H9 (cell line): ENCODE results near the gene CLEC1B. TPM values are rescaled to one million over a fixed set of nuclear protein-coding genes. Genes with fewer than 3 reads are reported as not detected.
"Not testable (repeated sequence)": the region's sequence is repeated elsewhere in the genome, so short reads cannot be mapped to it uniquely, and the experiment has no call there.

ENCODE experiments used
- DNase-seq: peaks from one replicate; pipeline ENCODE4 v3.0.0-alpha.2; 2017
- H2AFZ ChIP-seq: one replicate; pipeline ENCODE4 v1.6.1; 2013; ENCODE audit warnings: mild to moderate bottlenecking, low read length, control low read depth, moderate library complexity
- H2AK5ac ChIP-seq: 2 replicates; pipeline ENCODE4 v1.6.1; 2013; ENCODE audit warnings: low read length, control low read depth, mixed read lengths; ENCODE audit not compliant: insufficient read length
- H2BK120ac ChIP-seq: one replicate; pipeline ENCODE4 v1.6.1; 2013; ENCODE audit warnings: low read depth, mild to moderate bottlenecking, low read length, control low read depth, inconsistent platforms; ENCODE audit not compliant: poor library complexity, severe bottlenecking
- H2BK12ac ChIP-seq: 2 replicates; pipeline ENCODE4 v1.6.1; 2013; ENCODE audit warnings: low read length, control low read depth, mixed read lengths, low read depth; ENCODE audit not compliant: insufficient read length
- H2BK15ac ChIP-seq: 2 replicates; pipeline ENCODE4 v1.6.1; 2013; ENCODE audit warnings: low read depth, low read length, control low read depth
- H2BK20ac ChIP-seq: one replicate; pipeline ENCODE4 v1.6.1; 2013; ENCODE audit warnings: low read depth, mild to moderate bottlenecking, low read length, control low read depth, inconsistent platforms; ENCODE audit not compliant: poor library complexity, severe bottlenecking
- H2BK5ac ChIP-seq: 2 replicates; pipeline ENCODE4 v1.6.1; 2013; ENCODE audit warnings: low read length, control low read depth, mixed read lengths; ENCODE audit not compliant: insufficient read length
- H3K14ac ChIP-seq: 2 replicates; pipeline ENCODE4 v1.6.1; 2013; ENCODE audit warnings: low read length, control low read depth; ENCODE audit not compliant: insufficient read depth
- H3K18ac ChIP-seq: 2 replicates; pipeline ENCODE4 v1.6.1; 2013; ENCODE audit warnings: low read depth, mild to moderate bottlenecking, mixed read lengths, low read length, control low read depth; ENCODE audit not compliant: insufficient read length
- H3K23ac ChIP-seq: 2 replicates; pipeline ENCODE4 v1.6.1; 2013; ENCODE audit warnings: low read length, control low read depth, mixed read lengths, low read depth; ENCODE audit not compliant: insufficient read length
- H3K23me2 ChIP-seq: 2 replicates; pipeline ENCODE4 v1.6.1; 2013; ENCODE audit warnings: low read depth, mild to moderate bottlenecking, mixed read lengths, low read length, control low read depth; ENCODE audit not compliant: insufficient read length, poor library complexity, severe bottlenecking
- H3K27ac ChIP-seq: 2 replicates; pipeline ENCODE4 v1.5.1; 2013; ENCODE audit warnings: low read length, control low read depth, mixed read lengths, low read depth; ENCODE audit not compliant: insufficient read length
- H3K27me3 ChIP-seq: 2 replicates; pipeline ENCODE4 v1.6.1; 2013; ENCODE audit warnings: low read length, control low read depth, inconsistent platforms; ENCODE audit not compliant: insufficient read depth
- H3K4ac ChIP-seq: 2 replicates; pipeline ENCODE4 v1.6.1; 2013; ENCODE audit warnings: low read depth, mild to moderate bottlenecking, control low read depth, inconsistent platforms, low read length, moderate library complexity
- H3K4me1 ChIP-seq: 2 replicates; pipeline ENCODE4 v1.6.1; 2013; ENCODE audit warnings: low read length, control low read depth, inconsistent platforms; ENCODE audit not compliant: insufficient read depth
- H3K4me2 ChIP-seq: 2 replicates; pipeline ENCODE4 v1.6.1; 2013; ENCODE audit warnings: low read length, control low read depth, mixed read lengths; ENCODE audit not compliant: insufficient read length, insufficient read depth
- H3K56ac ChIP-seq: 2 replicates; pipeline ENCODE4 v1.6.1; 2013; ENCODE audit warnings: low read depth, mild to moderate bottlenecking, mixed read lengths, low read length, control low read depth; ENCODE audit not compliant: insufficient read length
- H3K79me1 ChIP-seq: 2 replicates; pipeline ENCODE4 v1.6.1; 2013; ENCODE audit warnings: low read depth, mild to moderate bottlenecking, moderate library complexity, low read length, control low read depth, inconsistent platforms; ENCODE audit not compliant: insufficient read depth, poor library complexity, severe bottlenecking
- H3K79me2 ChIP-seq: 2 replicates; pipeline ENCODE4 v1.6.1; 2013; ENCODE audit warnings: low read length, control low read depth, inconsistent platforms; ENCODE audit not compliant: insufficient read depth
- H3K9ac ChIP-seq: 2 replicates; pipeline ENCODE4 v1.6.1; 2013; ENCODE audit warnings: low read length, control low read depth, mixed read lengths; ENCODE audit not compliant: insufficient read length; ENCODE audit errors: extremely low read depth
- H3K9me3 ChIP-seq: one replicate; pipeline ENCODE4 v1.6.1; 2013; ENCODE audit warnings: low read depth, low read length, inconsistent platforms; ENCODE audit not compliant: control insufficient read depth
- H3T11ph ChIP-seq: one replicate; pipeline ENCODE4 v1.6.1; 2013; ENCODE audit warnings: mild to moderate bottlenecking, low read length, control low read depth, inconsistent platforms
- H4K20me1 ChIP-seq: one replicate; pipeline ENCODE4 v1.6.1; 2013; ENCODE audit not compliant: control insufficient read depth, insufficient read length, insufficient read depth
- H4K5ac ChIP-seq: 2 replicates; pipeline ENCODE4 v1.6.1; 2013; ENCODE audit warnings: low read depth, mild to moderate bottlenecking, mixed read lengths, low read length, control low read depth; ENCODE audit not compliant: insufficient read length
- H4K8ac ChIP-seq: replicated peaks from 2 replicates; pipeline ENCODE4 v1.6.1; 2013; ENCODE audit warnings: low read length, control low read depth, mixed read lengths, low read depth; ENCODE audit not compliant: insufficient read length
- H4K91ac ChIP-seq: 2 replicates; pipeline ENCODE4 v1.6.1; 2013; ENCODE audit warnings: low read depth, mild to moderate bottlenecking, moderate library complexity, mixed read lengths, low read length, control low read depth; ENCODE audit not compliant: insufficient read length
- H3K27ac Mint-ChIP-seq, 3 experiments: 2 replicates in 2 of 3; 3 replicates in 1 of 3; pipeline ENCODE4 v1.8.0; 2020 to 2021; ENCODE audit warnings: mixed read lengths in 3 of 3, mild to moderate bottlenecking in 1 of 3, moderate library complexity in 1 of 3
- H3K27me3 Mint-ChIP-seq: 2 replicates; pipeline ENCODE4 v1.8.0; 2021; ENCODE audit warnings: low read depth, mild to moderate bottlenecking, moderate library complexity, mixed read lengths
- H3K36me3 Mint-ChIP-seq, 3 experiments: 2 replicates in 2 of 3; 3 replicates in 1 of 3; pipeline ENCODE4 v1.8.0; 2020 to 2021; ENCODE audit warnings: low read depth in 3 of 3, mixed read lengths in 3 of 3; ENCODE audit not compliant: insufficient read depth in 1 of 3
- H3K4me1 Mint-ChIP-seq, 2 experiments: 2 replicates each; pipeline ENCODE4 v1.8.0; 2020; ENCODE audit warnings: mixed read lengths in 2 of 2
- H3K4me3 Mint-ChIP-seq, 2 experiments: 2 replicates in 1 of 2; 3 replicates in 1 of 2; pipeline ENCODE4 v1.8.0; 2020 to 2021; ENCODE audit warnings: mild to moderate bottlenecking in 2 of 2, mixed read lengths in 2 of 2, moderate library complexity in 1 of 2
- H3K9me3 Mint-ChIP-seq, 2 experiments: 2 replicates in 1 of 2; 3 replicates in 1 of 2; pipeline ENCODE4 v1.8.0; 2020; ENCODE audit warnings: mild to moderate bottlenecking in 2 of 2, mixed read lengths in 2 of 2, moderate library complexity in 1 of 2
- WGBS: extraction: QIAGEN DNeasy Blood & Tissue Kit; methylation state at CpG from one replicate; pipeline ENCODE4 v1.1.7; 2013; ENCODE audit warnings: missing lambda C conversion rate, low lambda C conversion rate, mixed read lengths; ENCODE audit not compliant: insufficient read length; ENCODE audit errors: extremely low coverage; 5-methylcytosine and 5-hydroxymethylcytosine counted together
- total RNA-seq: library from RNA; stranded (reverse); gene quantifications from 2 replicates; pipeline ENCODE4 v1.2.1, GENCODE V29; 2021
- TF ChIP-seq, protein P1 (sequence below): fragments of 200-600 bp; sonication (generic); conservative IDR thresholded peaks from 3 replicates; pipeline ENCODE4 v1.8.0; 2021; ENCODE audit warnings: antibody characterized with exemption, mild to moderate bottlenecking

Gene CLEC1B
- total RNA-seq, 1 experiment from 2014 or later, result not detected

DNA sequence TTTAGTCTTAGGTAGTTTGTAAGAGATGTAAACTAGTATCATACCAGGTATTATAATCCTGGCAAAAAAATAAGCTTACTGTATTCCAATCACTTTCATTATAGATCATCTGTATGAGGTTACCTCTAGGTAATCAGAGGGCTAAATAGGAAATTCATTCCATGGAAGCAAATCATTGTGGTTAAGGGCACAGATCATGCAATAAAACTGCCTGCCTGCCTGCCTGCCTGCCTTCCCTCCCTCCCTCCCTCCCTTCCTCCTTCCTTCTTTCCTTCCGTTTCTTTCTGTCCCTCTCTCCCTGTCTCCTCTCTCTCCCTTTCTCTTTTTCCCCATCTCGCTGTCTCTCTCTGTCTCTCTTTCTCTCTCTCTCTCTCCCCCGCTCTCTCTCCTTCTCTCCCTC is 28.4 kb upstream of the CLEC1B start:
- Histone ChIP-seq H3K23ac (no peak overlapping the region), H3K27me3 (no peaks in the 10 kb centered on the region), H2BK5ac (no peak overlapping the region), H3K79me1 (no peaks in the 10 kb centered on the region), H4K5ac (no peak overlapping the region), H3K27ac (no peak overlapping the region), H3K18ac (no peak overlapping the region), H4K8ac (no peak overlapping the region), H3K56ac (no peak overlapping the region), H3K9me3 (no peaks in the 10 kb centered on the region), H3K14ac (no peak overlapping the region), H3K4me1 (peaks cover 5% of the 10 kb centered on the region), H3K4me2 (no peak overlapping the region), H3K79me2 (no peaks in the 10 kb centered on the region), H2BK20ac (no peak overlapping the region), H3K9ac (no peak overlapping the region), H4K91ac (no peak overlapping the region), H2BK120ac (no peak overlapping the region), H2AFZ (no peak overlapping the region), H3T11ph (no peak overlapping the region), H3K4ac (no peak overlapping the region), H2BK12ac (no peak overlapping the region), H2BK15ac (no peak overlapping the region), H4K20me1 (no peaks in the 10 kb centered on the region), H2AK5ac (no peak overlapping the region), H3K23me2 (no peaks in the 10 kb centered on the region)
- TF ChIP-seq, protein P1, sequence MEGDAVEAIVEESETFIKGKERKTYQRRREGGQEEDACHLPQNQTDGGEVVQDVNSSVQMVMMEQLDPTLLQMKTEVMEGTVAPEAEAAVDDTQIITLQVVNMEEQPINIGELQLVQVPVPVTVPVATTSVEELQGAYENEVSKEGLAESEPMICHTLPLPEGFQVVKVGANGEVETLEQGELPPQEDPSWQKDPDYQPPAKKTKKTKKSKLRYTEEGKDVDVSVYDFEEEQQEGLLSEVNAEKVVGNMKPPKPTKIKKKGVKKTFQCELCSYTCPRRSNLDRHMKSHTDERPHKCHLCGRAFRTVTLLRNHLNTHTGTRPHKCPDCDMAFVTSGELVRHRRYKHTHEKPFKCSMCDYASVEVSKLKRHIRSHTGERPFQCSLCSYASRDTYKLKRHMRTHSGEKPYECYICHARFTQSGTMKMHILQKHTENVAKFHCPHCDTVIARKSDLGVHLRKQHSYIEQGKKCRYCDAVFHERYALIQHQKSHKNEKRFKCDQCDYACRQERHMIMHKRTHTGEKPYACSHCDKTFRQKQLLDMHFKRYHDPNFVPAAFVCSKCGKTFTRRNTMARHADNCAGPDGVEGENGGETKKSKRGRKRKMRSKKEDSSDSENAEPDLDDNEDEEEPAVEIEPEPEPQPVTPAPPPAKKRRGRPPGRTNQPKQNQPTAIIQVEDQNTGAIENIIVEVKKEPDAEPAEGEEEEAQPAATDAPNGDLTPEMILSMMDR, result no peak
- no CpG with 5 or more reads among the region's 3 CpGs for WGBS
- Mint-ChIP-seq H3K9me3 (peaks cover 0 to 14% of the 10 kb centered on the region in 2 experiments; a peak in 3 of 5 replicates), H3K27me3 (no peaks in the 10 kb centered on the region), H3K4me3 (no peak overlapping the region), H3K36me3 (peaks cover 0 to 7% (median 2%) of the 10 kb centered on the region in 3 experiments; a peak in 4 of 7 replicates), H3K4me1 (peaks cover 3 to 14% of the 10 kb centered on the region in 2 experiments; a peak in 2 of 4 replicates), H3K27ac (no peak overlapping the region)
- no peak for DNase-seq

DNA sequence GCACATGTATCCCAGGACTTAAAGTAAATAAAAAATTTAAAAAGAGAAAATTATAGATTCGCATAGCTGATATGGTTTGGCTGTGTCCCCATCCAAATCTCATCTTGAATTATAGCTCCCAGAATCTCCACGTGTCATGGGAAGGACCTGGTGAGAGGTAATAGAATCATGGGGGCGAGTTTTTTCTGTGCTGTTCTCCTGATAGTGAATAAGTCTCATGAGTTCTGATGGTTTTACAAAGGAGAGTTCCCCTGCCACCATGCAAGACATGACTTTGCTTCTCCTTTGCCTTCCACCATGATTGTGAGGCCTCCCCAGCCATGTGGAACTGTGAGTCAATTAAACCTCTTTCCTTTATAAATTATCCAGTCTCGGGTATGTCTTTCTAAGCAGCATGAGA is 27.7 kb upstream of the CLEC1B start:
- H3K9me3 ChIP-seq, H3K4ac ChIP-seq, H3K23me2 ChIP-seq, H2BK120ac ChIP-seq, H2BK15ac ChIP-seq, H2BK12ac ChIP-seq, H3K14ac ChIP-seq, H4K20me1 ChIP-seq, H3K27ac Mint-ChIP-seq, H3T11ph ChIP-seq, H3K27ac ChIP-seq, H3K79me1 ChIP-seq, H3K27me3 ChIP-seq, H3K4me1 Mint-ChIP-seq, H3K18ac ChIP-seq, H2AFZ ChIP-seq, H3K4me2 ChIP-seq, H3K56ac ChIP-seq, DNase-seq, H3K27me3 Mint-ChIP-seq, H2BK20ac ChIP-seq, H3K36me3 Mint-ChIP-seq, H3K4me3 Mint-ChIP-seq, H3K79me2 ChIP-seq, H2AK5ac ChIP-seq, H2BK5ac ChIP-seq, H3K23ac ChIP-seq, H3K4me1 ChIP-seq, H3K9ac ChIP-seq, H4K91ac ChIP-seq, H4K5ac ChIP-seq, H4K8ac ChIP-seq: not testable (repeated sequence)
- WGBS, result no CpG with 5 or more reads among the region's 4 CpGs
- peaks cover 0 to 14% of the 10 kb centered on the region in 2 experiments; a peak in 3 of 5 replicates for H3K9me3 Mint-ChIP-seq
